GM21717 (cell line): Measurements from ENCODE around the gene CCL16.
"Not testable (repeated sequence)": the region's sequence is repeated elsewhere in the genome, so short reads cannot be mapped to it uniquely, and the experiment has no call there.

ENCODE experiments used
- ATAC-seq: cut with Tn5 transposase; IDR thresholded peaks from one replicate; pipeline ENCODE4 v1.9.1; 2021; ENCODE audit warnings: mild to moderate bottlenecking, moderate library complexity; ENCODE audit not compliant: unreplicated experiment

CCL16 gene

DNA sequence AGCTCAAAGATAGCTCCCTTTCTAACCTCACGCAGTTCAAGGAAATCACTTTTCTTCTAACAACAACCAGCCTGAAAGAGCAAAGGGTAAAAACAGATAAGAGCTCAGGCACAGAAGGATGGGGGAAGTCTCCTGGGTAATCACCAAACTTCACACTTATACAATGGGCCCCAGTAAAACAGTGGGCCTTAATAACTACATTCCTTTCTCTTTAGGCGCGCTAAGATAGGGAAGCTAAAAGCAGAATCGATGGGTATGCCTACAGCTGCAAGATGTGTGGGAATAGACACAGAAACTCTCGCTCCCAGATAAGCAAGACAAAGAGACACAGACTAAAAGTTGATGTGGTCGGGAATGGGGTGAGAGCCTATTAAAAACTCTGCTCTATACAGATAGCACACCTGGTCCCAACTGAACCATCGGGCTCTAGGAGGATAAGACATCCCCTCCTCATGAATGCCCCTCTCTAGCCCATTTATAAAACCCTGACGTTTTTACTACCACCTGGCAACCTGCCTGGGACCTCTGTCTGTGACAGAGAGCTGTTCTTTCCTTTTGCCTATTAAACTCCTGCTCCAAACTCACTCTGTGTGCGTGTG is 38.6 kb downstream of the CCL16 start:
- ATAC-seq: no peak

DNA sequence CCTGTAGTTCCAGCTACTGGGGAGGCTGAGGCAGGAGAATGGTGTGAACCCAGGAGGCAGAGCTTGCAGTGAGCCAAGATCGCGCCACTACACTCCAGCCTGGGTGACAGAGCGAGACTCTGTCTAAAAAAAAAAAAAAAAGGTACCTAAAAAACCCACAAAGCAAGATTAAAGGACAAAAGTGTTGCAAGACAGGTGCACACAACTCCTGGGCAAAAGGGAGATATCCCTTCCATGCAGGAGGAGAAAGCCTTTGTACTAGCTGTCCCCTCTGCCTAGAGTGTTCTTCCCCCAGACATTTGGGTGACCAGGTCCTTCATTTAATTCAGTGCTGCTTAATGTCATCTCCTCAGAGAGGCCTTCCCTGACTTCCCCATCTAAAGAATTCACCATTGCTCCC is 42.8 kb downstream of the CCL16 start:
- not testable (repeated sequence) for ATAC-seq

DNA sequence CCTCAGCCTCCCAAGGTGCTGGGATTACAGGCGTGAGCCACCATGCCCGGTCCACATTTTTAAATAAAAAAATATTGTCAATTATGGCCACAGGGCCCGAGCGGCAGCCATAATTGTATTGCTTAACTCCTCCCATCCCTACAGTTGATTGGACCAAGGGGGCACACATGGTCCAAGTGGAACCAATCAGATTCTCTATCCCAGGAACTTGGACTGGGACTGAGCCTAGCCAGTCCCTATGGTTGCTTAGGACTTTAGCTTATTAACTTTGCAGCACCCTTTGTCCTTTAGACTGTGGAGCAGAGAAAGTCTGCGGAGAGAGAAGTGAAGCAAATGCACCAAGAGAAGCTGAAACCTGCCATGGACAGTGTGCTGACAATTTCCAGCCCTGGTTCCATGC is 45.2 kb downstream of the CCL16 start:
- no peak for ATAC-seq

DNA sequence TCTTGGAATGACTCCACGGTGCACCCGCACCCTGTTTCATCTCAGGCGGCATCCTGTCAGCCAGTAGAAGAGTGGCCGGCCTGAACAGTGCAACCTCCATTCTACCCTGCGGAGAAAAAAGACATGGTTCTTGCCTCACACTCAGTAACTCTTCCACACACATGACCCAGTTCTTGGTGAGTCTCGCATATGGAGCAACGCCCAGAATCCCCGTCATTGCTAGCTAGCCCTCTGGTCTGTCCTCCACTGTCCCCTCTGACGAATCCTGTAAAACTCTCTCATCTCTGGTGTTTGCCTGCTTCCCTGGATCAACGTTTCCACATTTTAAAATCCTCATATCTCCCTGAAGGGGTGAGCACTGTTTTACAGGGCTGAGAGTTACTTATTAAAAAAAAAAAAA is 46.5 kb downstream of the CCL16 start:
- ATAC-seq: no peak

DNA sequence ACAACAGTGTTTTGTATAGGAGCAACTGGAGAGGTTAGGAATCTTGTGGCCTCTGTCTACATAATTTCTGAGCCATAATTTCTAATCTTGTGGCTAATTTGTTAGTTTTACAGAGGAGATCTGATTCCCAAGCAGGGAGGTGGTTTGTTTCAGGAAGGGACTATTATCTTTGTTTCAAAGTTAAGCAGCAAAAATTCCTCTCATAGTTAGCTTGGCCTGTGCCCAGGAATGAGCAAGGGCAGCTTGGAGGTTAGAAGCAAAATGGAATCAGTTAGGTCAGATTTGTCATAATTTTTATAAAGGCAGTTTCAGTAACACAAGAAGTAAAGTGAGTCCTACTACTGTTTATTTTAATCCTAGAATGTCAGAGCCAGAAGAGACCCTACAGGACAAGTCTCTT is 48.7 kb downstream of the CCL16 start:
- ATAC-seq: no peak

DNA sequence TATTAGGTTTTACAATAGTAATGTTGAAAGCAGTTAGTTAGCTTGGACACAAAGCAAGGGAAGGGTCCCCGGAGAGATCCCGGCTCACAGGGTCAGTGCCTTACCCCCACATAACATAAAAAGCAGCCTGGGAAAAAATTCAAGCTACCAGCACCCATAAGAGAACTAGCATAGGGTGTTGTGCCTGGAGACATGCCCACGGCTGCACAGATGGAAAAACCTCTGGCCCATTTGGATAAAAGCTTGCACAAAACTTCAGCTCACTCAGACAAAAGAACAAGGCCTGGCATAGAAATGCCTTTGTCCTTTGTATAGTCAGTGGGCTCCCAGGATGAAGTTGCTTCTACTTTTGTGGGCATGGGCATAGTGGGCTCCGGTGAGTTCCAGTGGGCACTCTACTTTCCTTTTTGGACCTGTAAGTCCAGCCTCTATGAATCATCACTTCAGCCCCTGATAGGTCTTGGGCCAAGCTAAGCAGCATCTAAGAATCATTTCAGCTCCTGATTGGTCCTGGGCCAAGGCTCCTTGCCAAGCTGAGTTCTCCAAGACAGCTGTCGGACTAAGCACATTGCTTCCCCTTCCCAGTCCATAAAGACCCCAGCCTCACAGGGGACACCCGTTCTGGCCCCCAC is 49.4 kb downstream of the CCL16 start:
- no peak for ATAC-seq

DNA sequence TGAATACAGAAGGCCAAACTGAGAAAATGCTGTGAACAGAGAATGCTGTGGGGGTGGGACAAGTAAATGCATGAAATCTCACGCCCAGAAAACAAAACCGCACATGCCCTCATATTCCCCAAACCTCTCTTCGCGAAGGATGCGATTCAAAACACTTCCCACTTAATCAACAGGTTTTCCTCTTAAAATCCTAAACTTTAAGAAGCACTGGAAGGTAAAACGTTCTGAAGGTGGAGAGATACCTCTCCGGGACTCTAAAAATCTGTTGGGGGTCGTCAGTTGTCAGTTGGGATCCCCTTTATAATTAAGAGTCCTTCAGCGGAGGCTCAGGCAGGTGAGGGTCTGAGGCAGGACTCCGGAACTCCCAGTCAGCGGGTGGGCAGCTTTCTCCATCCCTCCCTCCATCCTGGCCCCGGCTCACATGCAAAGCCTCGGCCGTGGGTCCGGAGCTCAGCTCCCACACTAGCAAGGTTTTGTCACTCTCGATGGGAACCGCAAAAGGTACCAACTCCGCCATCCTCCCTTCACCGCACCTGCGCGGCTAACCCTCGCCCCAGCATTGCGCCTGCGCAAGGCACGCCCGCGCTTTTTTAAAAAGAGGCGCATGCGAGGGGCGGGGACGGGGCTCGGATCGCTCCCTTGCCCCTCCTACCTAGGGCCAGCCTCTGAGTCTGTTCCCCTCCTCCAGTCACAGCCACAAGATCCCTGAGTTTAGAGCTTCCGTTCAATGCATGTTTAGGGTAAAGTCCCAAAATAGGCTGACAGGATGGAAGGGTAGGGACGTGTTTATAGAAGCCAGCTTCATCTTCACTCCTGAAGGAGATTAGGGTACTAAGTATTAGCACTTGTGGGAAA is 50.9 kb downstream of the CCL16 start, which contains the start of gene RDM1:
TSS of gene RDM1 (minus strand) at position 563 of the 855 bp plus-strand sequence. CDS start at position 517, 46 bp downstream.
- peak; percentile 44 for ATAC-seq

DNA sequence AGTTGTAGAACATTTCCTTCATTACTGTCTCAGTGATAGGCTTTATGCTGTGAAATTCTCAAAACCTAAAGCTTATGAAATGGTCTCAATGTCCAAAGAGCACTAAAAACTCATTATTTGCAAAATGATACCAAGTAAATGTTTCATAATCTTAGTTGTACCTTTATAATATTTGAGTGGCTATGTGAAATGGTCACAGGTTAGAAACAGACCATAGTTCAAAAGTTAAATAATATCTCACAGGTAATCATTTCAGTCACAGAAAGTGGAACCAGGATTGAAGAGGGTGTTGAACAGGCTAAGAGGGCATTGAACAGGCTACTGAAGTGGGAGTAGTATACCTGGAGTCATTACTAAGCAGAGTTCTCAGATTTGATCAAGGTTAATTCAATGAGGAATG is 53.6 kb downstream of the CCL16 start:
- ATAC-seq: no peak
